HCT116 (cell line): ENCODE results near the gene GADD45A. TPM values are rescaled to one million over a fixed set of nuclear protein-coding genes. Genes with fewer than 3 reads are reported as not detected.
"Not testable (repeated sequence)": the region's sequence is repeated elsewhere in the genome, so short reads cannot be mapped to it uniquely, and the experiment has no call there.

Experiments used
- ATAC-seq: fragments of 200-7000 bp; cut with Tn5 transposase; 2 replicates; pipeline ENCODE4 v1.9.1; 2020; ENCODE audit warnings: mild to moderate bottlenecking, moderate library complexity
- BruUV-seq: library from RNA; stranded (reverse); fragments of 400-500 nt; replicated peaks from 2 replicates; lab custom pipeline; 2021; lab: Mats Ljungman, UMichigan
- CTCF ChIA-PET: fragments of 300-600 bp; sonication (Branson Sonifier 250); formaldehyde crosslinking; loops from one replicate; lab custom pipeline; 2021; ENCODE audit warnings: antibody characterized with exemption; lab: Charles Lee
- POLR2A ChIA-PET: fragments of 300-600, 350-600 bp; sonication (Branson Sonifier 250); formaldehyde crosslinking; loops from one replicate; lab custom pipeline; 2021; ENCODE audit warnings: antibody characterized with exemption; lab: Charles Lee
- RAD21 ChIA-PET, 2 experiments: fragments of 300-600 bp; sonication (Branson Sonifier 250); formaldehyde crosslinking; loops; one replicate each; lab custom pipeline; 2023; ENCODE audit warnings: low total read pairs in 2 of 2; ENCODE audit not compliant: uncharacterized antibody in 2 of 2, unreplicated experiment in 2 of 2, low non-redundant PET in 1 of 2; lab: Charles Lee
- DNase-seq: peaks from one replicate; pipeline ENCODE4 v3.0.0-alpha.2; 2010; ENCODE audit warnings: low read depth, low spot score
- H2AFZ ChIP-seq: fragments of 200-600 bp; shearing (Covaris generic), sonication (generic); 2 replicates; pipeline ENCODE4 v1.6.1; 2017; ENCODE audit warnings: low read depth, mixed run types, mixed read lengths, antibody characterized with exemption, low read length; ENCODE audit not compliant: poor library complexity, severe bottlenecking
- H3K27ac ChIP-seq: 2 replicates; pipeline ENCODE4 v1.5.1; 2012; ENCODE audit warnings: low read depth, low read length
- H3K27me3 ChIP-seq: fragments of 200-600 bp; sonication (generic); 2 replicates; pipeline ENCODE4 v1.6.1; 2016; ENCODE audit warnings: mixed run types, low read length, mixed read lengths; ENCODE audit not compliant: insufficient read depth
- H3K36me3 ChIP-seq, 2 experiments: fragments of 200-500 bp in 1 of 2; fragments of 200-600 bp in 1 of 2; sonication (Bioruptor generic) in 1 of 2; sonication (generic) in 1 of 2; 2 replicates each; pipeline versions ENCODE4 v1.5.1 to v1.6.1; 2014 to 2016; ENCODE audit warnings: low read length in 2 of 2, inconsistent platforms in 1 of 2, mixed read lengths in 1 of 2, mixed run types in 1 of 2; ENCODE audit not compliant: insufficient read depth in 2 of 2, control insufficient read depth in 1 of 2
- H3K4me1 ChIP-seq, 2 experiments: fragments of 200-600 bp in 1 of 2; sonication (generic) in 1 of 2; 2 replicates each; pipeline versions ENCODE4 v1.5.1 to v1.6.1; 2012 to 2017; ENCODE audit warnings: low read length in 2 of 2, inconsistent platforms in 1 of 2, mild to moderate bottlenecking in 1 of 2, mixed read lengths in 1 of 2, mixed run types in 1 of 2, moderate library complexity in 1 of 2; ENCODE audit not compliant: insufficient read depth in 2 of 2, control insufficient read depth in 1 of 2
- H3K4me2 ChIP-seq: fragments of 200-600 bp; sonication (generic); 2 replicates; pipeline ENCODE4 v1.6.1; 2017; ENCODE audit warnings: mixed run types, low read length, mixed read lengths
- H3K4me3 ChIP-seq, 2 experiments: fragments of 200-600 bp in 1 of 2; sonication (generic) in 1 of 2; replicated peaks in 1 of 2; 2 replicates each; pipeline ENCODE4 v1.5.1; 2011 to 2016; ENCODE audit warnings: low read length in 2 of 2, control low read depth in 1 of 2, low read depth in 1 of 2, mild to moderate bottlenecking in 1 of 2, mixed read lengths in 1 of 2, mixed run types in 1 of 2
- H3K79me2 ChIP-seq: fragments of 200-600 bp; sonication (generic); 2 replicates; pipeline ENCODE4 v1.6.1; 2017; ENCODE audit warnings: mild to moderate bottlenecking, mixed run types, low read length, moderate library complexity, mixed read lengths; ENCODE audit not compliant: insufficient read depth
- H3K9ac ChIP-seq: fragments of 200-600 bp; sonication (generic); 2 replicates; pipeline ENCODE4 v1.6.1; 2016; ENCODE audit warnings: low read length, mixed read lengths
- H3K9me2 ChIP-seq: fragments of 200-600 bp; sonication (generic), shearing (Covaris generic); 2 replicates; pipeline ENCODE4 v1.6.1; 2017; ENCODE audit warnings: mixed run types, mild to moderate bottlenecking, moderate library complexity; ENCODE audit not compliant: insufficient read depth
- H3K9me3 ChIP-seq, 2 experiments: fragments of 200-500 bp in 1 of 2; fragments of 200-600 bp in 1 of 2; sonication (Bioruptor generic) in 1 of 2; sonication (generic) in 1 of 2; 2 replicates each; pipeline ENCODE4 v1.6.1; 2014 to 2017; ENCODE audit warnings: low read length in 2 of 2, mixed read lengths in 2 of 2, inconsistent platforms in 1 of 2, low read depth in 1 of 2, mild to moderate bottlenecking in 1 of 2, mixed run types in 1 of 2, moderate library complexity in 1 of 2; ENCODE audit not compliant: control insufficient read depth in 1 of 2, insufficient read depth in 1 of 2
- H4K20me1 ChIP-seq: fragments of 200-600 bp; sonication (generic), shearing (Covaris generic); 2 replicates; pipeline ENCODE4 v1.6.1; 2017; ENCODE audit warnings: mixed run types, mild to moderate bottlenecking, moderate library complexity; ENCODE audit not compliant: insufficient read depth
- CBX3 ChIP-seq: IDR thresholded peaks from 2 replicates; pipeline ENCODE4 v1.6.1; 2012; ENCODE audit warnings: low read depth
- CTCF ChIP-seq, 3 experiments: fragments of 200-600 bp in 1 of 3; sonication (generic) in 1 of 3; IDR thresholded peaks in 2 of 3; conservative IDR thresholded peaks in 1 of 3; 2 replicates each; pipeline ENCODE4 v1.5.1; 2012 to 2017; ENCODE audit warnings: low read depth in 2 of 3, low read length in 2 of 3, antibody characterized with exemption in 1 of 3, borderline replicate concordance in 1 of 3, control low read depth in 1 of 3, mild to moderate bottlenecking in 1 of 3, mixed read lengths in 1 of 3, mixed run types in 1 of 3, moderate library complexity in 1 of 3; ENCODE audit not compliant: insufficient read depth in 1 of 3
- EGR1 ChIP-seq: IDR thresholded peaks from 2 replicates; pipeline ENCODE4 v1.6.1; 2012; ENCODE audit warnings: low read depth
- ELF1 ChIP-seq: IDR thresholded peaks from 2 replicates; pipeline ENCODE4 v1.6.1; 2012; ENCODE audit warnings: low read depth, borderline replicate concordance
- EZH2phosphoT487 ChIP-seq: fragments of 200-600 bp; IDR thresholded peaks from 2 replicates; pipeline ENCODE4 v1.6.1; 2018; ENCODE audit warnings: antibody characterized with exemption, borderline replicate concordance
- FOSL1 ChIP-seq: IDR thresholded peaks from 2 replicates; pipeline ENCODE4 v1.6.1; 2012; ENCODE audit warnings: low read depth
- POLR2A ChIP-seq: IDR thresholded peaks from 2 replicates; pipeline ENCODE4 v1.7.0; 2011; ENCODE audit warnings: borderline replicate concordance; ENCODE audit not compliant: insufficient read depth, insufficient read length; ENCODE audit errors: extremely low read depth
- POLR2AphosphoS5 ChIP-seq: IDR thresholded peaks from 2 replicates; pipeline ENCODE4 v1.6.1; 2011; ENCODE audit warnings: mild to moderate bottlenecking, low read depth, low read length, moderate library complexity
- RAD21 ChIP-seq: IDR thresholded peaks from 2 replicates; pipeline ENCODE4 v1.6.1; 2012; ENCODE audit warnings: low read depth, mild to moderate bottlenecking
- SP1 ChIP-seq: IDR thresholded peaks from 2 replicates; pipeline ENCODE4 v1.6.1; 2012; ENCODE audit warnings: low read depth
- ZBTB33 ChIP-seq: IDR thresholded peaks from 2 replicates; pipeline ENCODE4 v1.6.1; 2011; ENCODE audit warnings: mild to moderate bottlenecking, low read length, moderate library complexity; ENCODE audit not compliant: insufficient replicate concordance; ENCODE audit errors: extremely low read depth
- intact Hi-C: fragments of 100-400 bp; cut with micrococcal nuclease; formaldehyde crosslinking; loops from 2 replicates; pipeline ENCODE4 v1.10.0; 2022
- total RNA-seq: library from RNA; stranded (reverse); gene quantifications from one replicate; pipeline ENCODE4 v1.2.1, GENCODE V29; 2021; ENCODE audit not compliant: unreplicated experiment

The GADD45A gene
- total RNA-seq, 1 experiment from 2014 or later, result 105 TPM

GRCh38 chr1:67664048-67664447 lies 21.0 kb upstream of the GADD45A start:
- Histone ChIP-seq H4K20me1 (no peaks in the 10 kb centered on the region), H3K4me2 (no peak overlapping the region), H3K9me3 (no peaks in the 10 kb centered on the region), H3K4me3 (no peak overlapping the region), H3K4me1 (no peaks in the 10 kb centered on the region), H3K79me2 (no peaks in the 10 kb centered on the region), H3K9ac (no peak overlapping the region), H3K27ac (no peak overlapping the region), H3K9me2 (no peaks in the 10 kb centered on the region), H2AFZ (peak overlapping the region; percentile 32), H3K27me3 (no peaks in the 10 kb centered on the region), H3K36me3 (no peaks in the 10 kb centered on the region)
- ChIA-PET CTCF (no interaction called here), POLR2A (no interaction called here), RAD21 (no interaction called here)
- intact Hi-C loops, result no loop called here
- ATAC-seq, result no peak
- DNase-seq, result no peak
- no peak for TF ChIP-seq FOSL1
- TF ChIP-seq POLR2AphosphoS5, result no peak
- TF ChIP-seq POLR2A, result no peak
- TF ChIP-seq ZBTB33, result no peak
- no peak for TF ChIP-seq CTCF (IDR thresholded peaks at IDR 0.05 in 2 of 3, conservative IDR thresholded peaks at IDR 0.05 in 1 of 3; ENCODE audit: borderline replicate concordance in 1 of 3, insufficient read depth in 1 of 3, low read depth in 2 of 3, low read length in 2 of 3)
- no peak for TF ChIP-seq CBX3
- no peak for TF ChIP-seq EZH2phosphoT487
- TF ChIP-seq EGR1, result no peak
- TF ChIP-seq ELF1, result no peak
- no peak for TF ChIP-seq SP1
- no peak for TF ChIP-seq RAD21
- BruUV-seq, result no TSS peak

- POLR2A ChIA-PET, intact Hi-C loops, DNase-seq, H4K20me1 ChIP-seq, H3K27me3 ChIP-seq, H3K4me1 ChIP-seq, H3K9me3 ChIP-seq, H3K27ac ChIP-seq, RAD21 ChIA-PET, CTCF ChIA-PET, H3K9me2 ChIP-seq, H3K79me2 ChIP-seq, BruUV-seq, H3K4me3 ChIP-seq, H3K36me3 ChIP-seq, H3K4me2 ChIP-seq, H2AFZ ChIP-seq, H3K9ac ChIP-seq, ATAC-seq: not testable (repeated sequence)
Measured at GRCh38 chr1:67665307-67665706, 19.7 kb upstream of the GADD45A start.
